ENCODE data around the gene NTRK1.

Gene NTRK1

DNA sequence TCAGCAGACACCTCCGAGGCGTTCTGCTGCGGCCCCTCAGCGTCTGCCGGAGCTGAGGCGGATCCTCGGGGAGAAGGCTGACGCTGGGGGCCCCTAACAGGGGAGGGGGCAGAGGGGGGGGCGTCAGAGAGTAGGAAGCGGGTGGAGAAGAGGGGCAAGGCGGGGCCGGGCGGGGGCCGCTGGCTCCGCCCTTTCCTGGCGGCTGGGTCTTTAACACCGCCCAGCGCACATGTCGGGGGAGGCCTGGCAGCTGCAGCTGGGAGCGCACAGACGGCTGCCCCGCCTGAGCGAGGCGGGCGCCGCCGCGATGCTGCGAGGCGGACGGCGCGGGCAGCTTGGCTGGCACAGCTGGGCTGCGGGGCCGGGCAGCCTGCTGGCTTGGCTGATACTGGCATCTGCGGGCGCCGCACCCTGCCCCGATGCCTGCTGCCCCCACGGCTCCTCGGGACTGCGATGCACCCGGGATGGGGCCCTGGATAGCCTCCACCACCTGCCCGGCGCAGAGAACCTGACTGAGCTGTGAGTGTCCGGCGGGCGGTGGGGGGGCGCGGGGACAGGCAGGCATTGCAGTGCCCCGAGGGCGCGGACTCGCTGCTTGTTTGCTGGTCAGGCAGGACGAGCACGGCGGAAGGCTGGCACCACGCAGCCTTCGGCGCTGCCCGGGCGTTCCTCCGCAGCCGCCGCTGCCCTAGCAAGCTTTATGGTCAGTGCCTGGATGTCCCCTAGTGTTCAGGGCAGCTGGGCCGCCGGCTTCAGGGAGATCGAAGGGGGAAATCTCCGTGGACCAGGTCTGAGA lies at the start of gene NTRK1:
Gene NTRK1 (plus strand): TSS at position 238 of the 796 bp plus-strand sequence. CDS start 70 bp downstream, at position 308.
- DNase-seq: peak; percentile 60

DNA sequence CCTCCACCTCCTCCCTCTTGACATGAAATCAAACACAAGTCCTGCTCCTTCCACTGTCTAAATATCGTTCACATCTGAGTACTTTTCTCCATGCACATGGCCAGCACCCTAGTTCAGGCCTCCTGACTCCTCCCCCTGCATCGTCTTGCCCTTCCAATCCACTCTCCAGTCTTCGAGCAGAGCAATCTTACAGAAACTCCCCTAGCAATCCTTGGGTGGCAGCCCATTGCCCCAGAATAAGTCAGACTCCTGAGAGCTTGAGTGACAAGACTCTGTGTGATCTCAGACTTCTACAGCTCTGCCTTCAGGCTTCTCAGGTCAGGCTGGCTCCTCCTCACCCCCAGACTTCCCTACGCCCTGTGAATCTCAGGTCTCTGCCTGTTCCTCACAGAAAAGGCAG lies 49.5 kb upstream of the NTRK1 start:
- DNase-seq: no peak

DNA sequence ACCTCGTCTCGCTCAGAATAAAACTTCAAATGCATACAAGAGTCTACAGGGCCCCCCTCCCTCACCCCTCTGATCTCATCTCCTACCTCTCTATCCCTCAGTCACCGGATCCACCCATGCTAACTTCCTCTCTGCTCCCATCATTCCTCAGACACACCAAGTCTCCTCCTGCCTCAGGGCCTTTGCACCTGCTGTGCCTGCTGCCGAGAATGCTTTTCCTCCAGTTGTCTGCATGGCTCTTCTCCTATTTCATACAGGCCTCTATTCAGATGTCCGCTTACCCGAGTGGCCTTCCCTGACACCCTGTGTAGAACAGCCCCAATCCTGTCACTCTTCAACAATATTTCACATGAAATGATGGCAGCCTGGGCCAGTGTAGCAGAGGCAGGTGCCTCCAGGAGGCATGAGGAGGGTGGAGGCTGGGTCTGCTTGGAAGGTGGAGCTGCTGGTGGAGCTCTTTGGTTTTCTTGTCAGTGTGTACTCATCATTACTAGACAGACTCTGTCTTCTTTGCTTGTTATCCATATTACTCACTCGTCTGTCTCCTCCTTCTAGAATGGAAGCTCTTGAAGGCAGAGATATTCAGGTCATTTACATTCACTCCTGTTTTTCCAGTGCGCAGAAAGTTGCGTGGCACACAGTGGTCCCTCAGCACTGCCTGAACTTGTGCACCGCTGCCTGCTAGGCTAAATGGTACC lies 48.2 kb upstream of the NTRK1 start:
- DNase-seq: no peak

DNA sequence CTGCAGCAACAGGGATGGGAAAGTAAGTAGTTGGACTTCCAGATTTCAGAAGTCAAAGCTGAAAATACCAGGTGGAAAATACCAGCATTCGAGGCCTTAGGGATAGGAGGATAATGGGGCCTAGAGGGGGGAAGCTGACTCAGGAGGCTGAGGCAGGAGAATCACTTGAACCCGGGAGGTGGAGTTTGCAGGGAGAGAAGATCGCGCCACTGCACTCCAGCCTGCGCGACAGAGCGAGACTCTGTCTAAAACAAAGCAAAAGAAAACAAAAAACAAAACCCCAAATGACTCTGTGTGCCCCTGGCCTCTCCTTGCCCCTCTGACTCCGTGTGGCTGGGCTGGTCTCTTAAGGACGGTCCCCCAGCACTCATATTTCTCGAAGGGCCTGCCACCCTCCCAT lies 47.4 kb upstream of the NTRK1 start:
- DNase-seq: no peak

DNA sequence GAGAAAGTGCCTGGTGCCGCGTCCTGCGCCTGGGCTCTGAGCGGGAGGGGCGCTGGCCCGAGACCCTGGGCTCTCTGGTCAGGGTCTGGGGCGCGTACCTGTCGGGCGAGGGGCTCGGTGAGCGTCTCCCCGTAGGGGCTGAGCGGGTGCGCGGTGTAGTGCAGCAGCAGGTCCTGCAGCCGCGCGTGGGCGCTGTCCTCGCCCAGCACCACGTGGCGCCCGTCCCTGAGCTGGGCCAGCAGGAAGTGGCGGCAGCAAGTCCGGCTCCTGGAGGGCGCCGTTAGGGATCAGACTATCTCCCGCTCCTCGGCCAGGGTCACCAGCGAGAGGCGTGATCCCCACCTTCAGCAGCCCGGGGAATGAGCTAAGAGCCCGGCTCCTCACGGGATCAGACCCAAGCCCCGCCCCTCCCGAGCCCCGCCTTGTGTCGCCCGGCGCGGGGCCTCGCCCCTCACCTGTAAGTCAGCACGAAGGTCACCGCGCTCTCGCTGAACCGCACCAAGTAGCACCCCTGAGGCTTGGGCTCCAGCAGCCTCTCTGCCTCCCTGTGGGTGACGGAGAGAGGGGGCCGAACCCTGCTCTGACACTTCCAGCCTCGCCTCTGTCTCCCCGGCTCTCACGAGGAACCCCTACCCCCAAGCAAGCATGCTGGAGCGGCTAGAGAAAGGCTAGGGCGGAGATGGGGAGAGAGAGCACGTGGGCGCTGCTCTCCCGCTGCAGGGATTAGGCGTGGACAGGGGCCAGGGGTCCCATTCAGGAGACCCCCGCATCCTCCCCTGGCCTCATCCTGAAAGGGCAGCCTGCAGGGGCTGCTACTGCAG lies 46.7 kb upstream of the NTRK1 start:
- DNase-seq: peak; percentile 65

DNA sequence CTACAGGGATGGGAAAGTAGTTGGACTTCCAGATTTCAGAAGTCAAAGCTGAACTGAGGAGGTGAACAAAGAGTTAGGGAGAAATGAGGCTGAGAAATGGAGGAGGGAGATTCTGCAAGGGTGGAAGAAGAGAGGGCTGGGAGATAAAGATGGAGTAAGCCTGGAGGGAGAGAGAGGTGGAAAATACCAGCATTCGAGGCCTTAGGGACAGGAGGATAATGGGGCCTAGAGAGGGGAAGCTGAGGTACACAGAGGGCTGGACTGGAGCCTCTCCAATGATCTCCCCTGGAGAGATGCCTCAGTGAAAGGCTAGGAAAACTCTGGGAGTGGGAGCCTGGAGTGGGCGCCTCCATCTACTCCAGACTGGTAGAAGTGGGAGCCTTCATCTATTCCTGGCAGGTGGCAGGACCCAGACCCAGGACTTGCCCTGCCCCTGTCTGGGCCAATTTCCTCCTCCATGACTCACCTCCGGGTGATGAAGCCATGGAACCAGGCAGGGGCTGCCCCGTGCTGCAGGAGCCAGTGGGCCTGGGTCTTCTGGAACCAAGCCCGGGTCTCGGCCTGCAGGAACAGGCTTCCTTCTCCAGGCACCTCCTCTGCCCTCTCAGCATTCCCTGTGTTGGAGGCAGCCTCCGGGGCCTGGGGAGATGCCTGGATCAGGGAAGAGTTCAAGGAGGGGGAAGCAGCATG lies 45.9 kb upstream of the NTRK1 start:
- no peak for DNase-seq

DNA sequence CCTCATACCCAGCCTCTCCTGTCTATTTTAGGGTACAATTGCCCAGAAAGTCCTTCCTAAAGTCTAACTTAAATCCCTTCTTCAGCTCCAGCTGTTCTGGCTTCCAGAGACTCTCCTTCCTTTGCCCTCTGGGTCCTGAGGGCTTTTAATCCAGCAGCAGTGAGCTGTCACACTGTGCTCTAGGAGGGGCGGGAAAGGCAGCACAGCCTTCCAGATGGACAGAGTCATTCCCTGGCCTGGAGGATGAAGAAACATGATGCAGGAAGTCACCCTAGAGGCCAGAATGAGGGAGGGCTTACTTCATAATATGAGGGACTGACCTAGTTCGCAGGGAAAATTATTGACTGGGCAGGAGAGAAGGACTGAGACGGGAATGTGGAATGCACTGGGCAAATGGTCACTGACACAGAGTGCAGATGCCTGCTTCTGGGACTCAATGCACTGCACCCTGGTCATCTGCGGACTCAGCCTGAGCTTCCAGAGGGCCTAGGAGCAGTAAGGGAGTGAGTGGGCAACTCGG lies 45.3 kb upstream of the NTRK1 start:
- DNase-seq: no peak

DNA sequence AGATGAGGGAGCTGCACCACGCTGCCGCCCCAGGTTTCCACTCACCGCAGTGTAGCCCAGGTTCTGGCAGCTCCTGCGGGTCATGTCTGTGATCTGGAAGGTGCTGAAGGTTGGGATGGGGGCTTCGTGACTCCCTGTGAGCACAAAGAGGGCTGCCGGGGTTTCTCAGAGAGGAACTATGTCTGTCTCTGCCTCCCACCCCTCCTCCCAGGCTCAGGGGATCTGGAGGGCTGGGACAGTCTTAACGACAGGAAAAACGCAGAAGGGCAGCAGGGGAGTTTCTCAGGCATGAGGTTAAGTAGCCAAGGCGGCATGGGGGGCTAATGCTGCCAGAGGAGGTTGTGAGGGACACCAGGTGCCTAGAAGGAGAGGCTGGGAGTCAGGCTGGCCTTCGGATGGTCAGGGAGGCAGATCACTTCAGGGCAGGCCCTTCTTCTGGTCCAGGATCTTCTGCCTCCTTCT lies 44.7 kb upstream of the NTRK1 start:
- no peak for DNase-seq

DNA sequence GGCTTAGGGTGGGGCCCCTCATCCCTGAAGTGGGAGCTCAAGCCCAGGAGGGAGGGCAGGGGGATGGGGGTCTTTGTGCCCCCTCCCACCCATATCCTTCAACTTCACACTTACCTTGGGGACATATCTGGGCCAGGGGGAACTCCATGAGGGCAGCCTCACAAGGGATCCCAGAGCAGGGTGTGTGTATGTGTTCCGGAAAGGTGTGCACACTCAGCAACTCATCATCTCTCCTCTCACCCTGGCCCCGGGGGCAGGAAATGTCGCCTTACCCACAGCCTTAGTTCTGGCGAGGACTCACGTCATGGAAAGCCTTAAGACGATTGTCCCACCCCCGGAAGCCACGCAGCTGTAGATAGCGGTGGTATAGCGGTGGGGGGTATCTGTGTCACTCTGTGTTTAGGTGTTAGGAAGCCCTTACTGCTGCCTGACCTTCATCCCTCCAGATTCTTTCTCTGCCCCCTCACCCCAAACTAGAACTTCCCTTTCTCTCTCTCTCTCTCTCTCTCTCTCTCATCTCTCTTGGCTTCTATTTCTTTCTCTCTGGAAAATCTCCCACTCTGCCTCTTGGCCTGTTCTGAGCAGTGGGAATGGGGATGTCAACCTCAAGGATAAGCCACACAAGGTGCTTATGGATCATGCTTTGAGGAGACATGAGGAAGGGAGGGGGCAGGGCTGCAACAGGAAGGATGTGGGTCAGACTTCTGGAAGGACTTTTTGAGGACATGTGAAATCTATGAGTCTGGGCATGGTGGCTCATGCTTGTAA lies 43.9 kb upstream of the NTRK1 start, which contains the start of gene SH2D2A:
Gene SH2D2A (minus strand): TSS at position 288 of the 768 bp plus-strand sequence. CDS start 140 bp downstream, at position 148.
- DNase-seq: no peak

DNA sequence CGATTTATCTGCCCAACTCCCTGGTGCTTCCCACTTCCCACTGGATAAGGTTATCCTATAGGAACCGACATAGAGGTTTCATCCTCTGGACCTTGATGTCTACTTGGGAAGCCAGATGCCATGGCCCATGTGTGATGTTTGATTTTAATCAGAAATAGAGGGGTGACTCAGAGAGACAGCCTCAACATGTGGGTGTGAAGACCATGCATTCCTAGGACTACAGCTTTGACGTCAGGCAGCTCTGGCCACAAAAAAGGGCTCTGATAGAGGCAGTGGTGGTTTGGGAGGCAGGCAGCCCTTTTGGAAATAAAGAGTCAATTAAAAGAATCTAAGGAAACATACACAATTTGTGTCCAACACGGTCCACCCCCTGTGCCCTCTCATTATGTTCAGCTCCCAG lies 38.9 kb upstream of the NTRK1 start:
- no peak for DNase-seq

DNA sequence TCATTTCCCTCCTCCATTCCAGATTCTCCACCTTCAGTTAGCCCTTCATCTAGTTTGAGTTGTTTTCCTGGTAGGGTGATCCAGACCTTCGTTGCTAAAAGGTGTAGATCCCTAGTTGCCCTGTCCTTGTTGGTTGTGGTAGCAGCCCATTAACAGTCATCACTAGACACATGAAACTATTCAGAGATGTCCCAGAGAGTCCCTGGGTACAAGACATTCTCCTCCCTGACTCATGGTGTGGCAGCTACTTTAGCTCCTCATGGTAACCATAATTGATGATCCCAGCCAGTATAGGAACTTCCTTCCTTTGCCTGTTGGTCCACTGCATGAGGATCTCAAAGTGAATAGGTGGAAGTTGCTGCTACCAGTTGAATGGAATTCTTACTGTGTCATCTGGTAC lies 38.0 kb upstream of the NTRK1 start:
- DNase-seq: no peak

DNA sequence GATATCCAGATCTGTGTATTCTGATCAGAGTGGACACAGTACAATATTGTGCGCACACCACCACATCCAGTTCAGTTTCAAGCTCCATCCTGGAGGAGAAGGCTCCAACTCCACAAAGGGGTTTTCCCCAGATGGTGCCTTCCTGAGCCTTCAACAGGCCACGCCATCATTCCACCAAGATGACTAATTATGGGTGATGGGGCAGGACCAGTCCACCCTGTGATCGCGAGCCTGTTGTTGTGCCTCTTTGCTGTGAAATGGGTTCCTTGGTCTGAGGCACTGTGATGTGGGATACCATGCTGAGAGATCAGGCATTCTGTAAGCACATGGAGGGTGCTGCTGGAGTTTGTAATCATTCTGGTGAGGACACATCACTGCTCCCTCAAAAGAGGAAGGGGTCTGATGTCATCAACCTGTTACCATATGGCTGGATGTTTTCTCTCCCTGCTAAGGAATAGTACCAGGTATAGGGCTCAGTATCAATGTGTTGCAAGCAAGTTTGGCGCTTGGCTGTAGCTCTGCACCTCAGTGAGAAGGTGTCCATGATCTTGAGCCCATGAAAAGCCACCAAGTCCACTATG lies 37.4 kb upstream of the NTRK1 start:
- DNase-seq: no peak

DNA sequence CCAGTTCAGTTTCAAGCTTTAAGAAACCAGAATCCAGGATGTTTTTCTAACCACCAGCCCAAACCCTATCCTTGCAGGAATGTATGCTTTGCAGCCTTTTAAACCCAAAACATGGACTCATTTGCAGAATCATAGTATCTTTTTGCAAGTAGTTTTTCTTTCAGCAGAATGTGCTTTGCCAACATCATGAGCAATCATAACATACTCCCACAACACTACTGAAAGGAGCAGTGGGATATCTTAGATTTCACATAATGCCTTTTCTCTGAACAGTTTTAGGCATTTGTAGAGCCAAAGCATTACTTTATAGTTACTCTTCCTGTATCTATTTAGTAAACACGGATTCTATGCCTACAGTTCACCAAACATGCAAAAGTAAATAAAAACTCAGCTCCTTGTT lies 34.0 kb upstream of the NTRK1 start:
- no peak for DNase-seq

DNA sequence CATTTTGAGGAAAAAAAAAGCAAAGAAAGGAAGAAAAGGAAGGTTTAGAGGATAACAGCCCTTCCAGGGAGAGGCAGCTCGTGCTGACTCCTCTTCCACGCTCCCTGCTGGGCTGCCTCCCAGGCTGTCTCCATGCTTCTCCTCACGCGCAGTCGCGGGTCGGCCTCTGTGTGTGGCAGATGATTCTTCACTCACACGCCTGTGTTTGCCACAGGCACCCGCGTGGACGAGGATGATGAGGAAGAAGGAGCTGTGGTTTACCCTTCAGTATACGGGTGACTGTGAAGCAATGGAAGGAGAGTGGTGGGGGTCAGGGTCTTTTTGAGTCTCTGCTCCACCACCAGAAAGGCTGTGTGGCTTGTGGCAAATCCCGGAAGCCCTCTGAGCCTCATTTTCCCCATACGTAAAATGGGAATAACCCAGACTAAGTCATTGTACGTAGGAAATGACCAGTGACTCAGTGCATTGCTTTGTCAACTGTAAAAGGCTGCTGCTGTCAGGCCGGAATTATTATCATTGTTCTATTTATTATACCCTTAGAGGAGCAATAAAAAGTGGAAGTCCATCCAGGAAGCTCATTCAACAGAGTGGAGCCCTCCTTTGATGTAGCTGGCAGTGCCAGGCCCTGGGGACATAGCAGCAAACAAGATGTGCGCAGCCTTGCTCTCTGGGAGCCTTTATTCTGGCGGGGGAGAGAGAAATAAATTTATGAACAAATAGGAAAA lies 32.1 kb upstream of the NTRK1 start:
- no peak for DNase-seq

DNA sequence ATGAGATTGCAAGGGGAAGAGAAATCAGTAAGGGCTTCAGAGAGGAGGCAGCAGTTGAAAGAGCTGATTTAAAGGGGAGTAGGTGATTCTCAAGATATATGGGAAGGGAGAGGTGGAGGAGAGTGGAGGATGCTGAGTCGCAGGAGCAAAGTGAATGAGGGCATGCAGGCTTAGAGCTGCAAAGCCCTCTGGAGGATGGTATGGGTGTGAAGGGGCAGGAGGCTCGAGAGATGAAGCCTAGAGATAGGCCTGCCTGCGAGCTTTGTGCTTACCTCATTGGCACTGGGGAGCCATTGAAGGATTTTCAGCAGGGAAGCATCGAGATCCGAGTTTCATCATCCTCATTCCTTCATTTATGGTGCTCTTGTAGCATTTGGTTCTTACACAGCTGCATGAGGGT lies 28.2 kb upstream of the NTRK1 start:
- DNase-seq: no peak

DNA sequence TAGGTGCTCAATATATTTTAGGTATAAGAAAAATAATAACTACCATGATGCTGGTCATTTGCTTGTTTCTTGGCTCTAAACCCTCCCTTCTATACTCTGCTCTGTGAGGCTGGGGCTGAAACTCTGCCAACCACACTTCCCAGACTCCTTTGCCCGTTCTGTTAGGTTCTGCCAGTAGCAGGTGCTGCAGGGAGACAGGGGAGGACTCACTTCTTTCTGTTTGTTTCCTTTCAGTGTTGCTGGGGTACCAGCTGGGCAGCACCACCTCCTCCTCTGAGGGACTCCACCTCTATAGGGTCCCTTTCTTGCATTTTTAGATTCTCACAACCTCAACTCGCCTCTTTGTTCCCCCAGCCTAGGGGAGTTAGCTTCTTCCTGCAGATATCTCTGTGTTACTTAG lies 27.1 kb upstream of the NTRK1 start:
- peak; percentile 22 for DNase-seq

DNA sequence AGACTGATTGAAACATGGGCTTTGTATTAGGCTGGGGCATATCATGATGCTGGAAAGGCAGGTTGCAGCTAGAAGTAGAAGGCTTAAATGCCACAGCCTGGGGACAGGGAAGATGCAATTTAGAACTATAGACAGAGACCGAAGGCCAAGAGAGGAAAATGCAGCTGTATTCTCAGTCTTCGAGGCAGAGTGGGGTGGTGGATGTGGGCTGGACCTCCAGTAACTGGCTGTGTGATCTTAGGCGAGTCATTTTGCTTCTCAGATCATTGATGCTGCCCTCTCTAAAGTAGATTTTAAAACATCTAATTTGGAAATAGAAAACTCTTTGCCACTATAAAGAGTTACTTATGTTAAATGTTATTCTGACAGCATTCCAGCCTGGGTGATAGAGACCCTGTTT lies 26.3 kb upstream of the NTRK1 start:
- DNase-seq: no peak

DNA sequence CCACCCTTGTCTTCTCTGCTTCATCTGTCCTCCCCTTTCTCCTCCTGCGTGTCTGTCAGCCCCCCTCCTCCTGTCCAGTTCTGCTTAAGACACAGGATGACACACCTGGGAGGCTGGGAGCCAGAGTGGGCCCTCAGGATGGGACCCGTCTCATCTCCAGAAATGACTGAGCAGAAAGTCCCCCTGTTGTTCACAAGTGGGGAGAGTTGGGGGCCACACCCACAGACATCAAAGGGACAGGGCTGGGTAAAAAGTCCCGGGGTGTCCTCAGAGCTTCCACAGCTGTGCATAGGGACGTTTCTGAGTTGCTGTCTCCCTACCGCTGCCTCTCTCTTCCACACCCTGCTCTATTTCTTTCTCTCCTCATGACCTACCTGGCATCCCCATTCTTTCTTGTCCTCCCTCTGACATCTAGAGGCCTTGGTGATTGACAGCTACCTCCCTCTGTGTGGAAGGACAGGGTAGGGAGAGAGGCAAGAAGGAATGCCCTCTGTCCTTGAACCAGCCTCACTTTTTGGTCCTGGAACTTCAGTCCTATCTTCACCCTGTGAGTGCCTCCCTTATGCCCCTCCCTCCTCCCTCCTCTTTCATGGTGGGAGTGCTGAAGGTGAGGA lies 24.5 kb upstream of the NTRK1 start:
- DNase-seq: no peak

DNA sequence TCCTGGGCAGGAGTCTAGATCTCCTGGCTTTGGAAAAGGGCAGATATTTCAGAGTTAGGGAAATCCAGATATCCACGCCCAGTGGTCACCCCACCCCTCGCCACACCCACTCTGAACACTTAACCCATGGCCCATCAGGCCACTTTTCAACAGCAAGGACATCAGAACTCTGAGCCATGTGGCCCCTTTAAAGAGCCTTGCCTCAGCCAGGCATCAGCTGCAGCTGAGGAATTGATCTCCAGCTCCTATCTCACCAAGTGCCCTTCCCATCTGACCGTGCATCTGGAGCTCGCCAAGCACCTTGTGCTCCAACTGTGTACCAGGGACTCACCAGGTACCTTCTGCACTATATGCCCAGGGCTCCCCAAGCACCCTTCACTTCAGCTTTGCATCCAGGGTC lies 23.8 kb upstream of the NTRK1 start:
- no peak for DNase-seq

DNA sequence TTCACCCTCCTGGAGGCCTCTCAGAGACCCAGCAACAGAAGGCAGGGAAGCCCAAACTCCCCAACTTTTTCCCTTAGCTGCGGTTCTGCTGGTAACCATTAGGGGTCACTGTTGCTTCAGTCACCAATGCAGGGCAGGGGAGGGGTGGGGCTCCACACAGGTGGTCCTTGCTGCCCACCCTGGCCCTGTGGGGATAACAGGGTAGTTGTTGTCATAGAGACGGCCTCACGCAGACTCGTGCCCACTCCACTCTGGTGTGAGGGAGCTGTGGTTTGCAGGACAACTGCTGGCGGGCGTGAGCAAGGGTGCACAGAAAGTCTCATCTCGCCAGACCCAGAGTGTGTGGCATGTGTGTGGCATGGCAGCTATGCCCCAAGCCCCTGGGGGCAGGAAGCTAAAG lies 21.7 kb upstream of the NTRK1 start:
- DNase-seq: peak; percentile 47

Data from NCI-H1092 treated with DMSO at 0.1 percent for 48 hours (cell line).